Measurements from ENCODE around the gene GNB1L. TPM values are rescaled to one million over a fixed set of nuclear protein-coding genes. Genes with fewer than 3 reads are reported as not detected.

The GNB1L gene
- total and polyA plus RNA-seq, 8 donors = 2.1 to 4.8 (median 3.6) TPM

- ATAC-seq = no peak
- WGBS, 2 donors = 86 to 87% methylated on average over 7 of the region's 7 CpGs
- H3K4me1 ChIP-seq = peaks cover 0 to 4% (median 0%) of the 10 kb centered on the region in 3 donors
- H3K36me3 ChIP-seq = no peaks in the 10 kb centered on the region
- H3K9me3 ChIP-seq = no peaks in the 10 kb centered on the region
- FAIRE-seq = no peak
- no peak overlapping the region for H3K4me3 ChIP-seq
- intact Hi-C loops (cut with DNase I) = loop anchor here in 1 of 3 donors (5.0 kb wide), 1 partner anchor 173 kb away; no protein-coding TSS in a partner anchor
- no peak for TF ChIP-seq CTCF (IDR thresholded peaks at IDR 0.05)
- no peak overlapping the region for H3K27ac ChIP-seq
- H3K27me3 ChIP-seq = no peaks in the 10 kb centered on the region
- DNase-seq = no peak
Measured at GRCh38 chr22:19734163-19734562, 120.5 kb downstream of the GNB1L start.

GRCh38 chr22:19733755-19734154 is 120.9 kb downstream of the GNB1L start:
- FAIRE-seq = no peak
- no peaks in the 10 kb centered on the region for H3K9me3 ChIP-seq
- no peaks in the 10 kb centered on the region for H3K27me3 ChIP-seq
- TF ChIP-seq CTCF (IDR thresholded peaks at IDR 0.05) = no peak
- no peak overlapping the region for H3K4me3 ChIP-seq
- 73% methylated on average over 5 of the region's 5 CpGs for WGBS, 2 donors
- ATAC-seq = no peak
- intact Hi-C loops (cut with DNase I) = loop anchor here in 1 of 3 donors (5.0 kb wide), 1 partner anchor 174 kb away; no protein-coding TSS in a partner anchor
- H3K27ac ChIP-seq = no peak overlapping the region
- peaks cover 0 to 4% (median 0%) of the 10 kb centered on the region in 3 donors for H3K4me1 ChIP-seq
- DNase-seq = no peak
- H3K36me3 ChIP-seq = no peaks in the 10 kb centered on the region

Other genes starting within 250 kb of the GNB1L start
- 10 to 100 TPM in 1 of 6 donors, 1 to 10 TPM in 5; 4.2 to 12.2 (median 7.5) TPM for gene SEPTIN5, start 140.4 kb downstream of the GNB1L start, total RNA-seq
- gene SEPTIN5, start 140.4 kb downstream of the GNB1L start, polyA plus RNA-seq = 10 to 100 TPM; 39.3 to 53.4 TPM
- 1 to 10 TPM in 4 of 6 donors, not detected in 2; 1.2 to 1.6 (median 1.4) TPM for gene GP1BB, start 131.3 kb downstream of the GNB1L start, total RNA-seq
- 10 to 100 TPM; 10.5 to 21.2 TPM for gene GP1BB, start 131.3 kb downstream of the GNB1L start, polyA plus RNA-seq
- under 1 TPM in 5 of 6 donors, not detected in 1; 0.19 to 0.72 (median 0.28) TPM for gene TBX1, start 94.1 kb downstream of the GNB1L start, total RNA-seq
- gene TBX1, start 94.1 kb downstream of the GNB1L start, polyA plus RNA-seq = 1 to 10 TPM in 1 of 2 donors, under 1 TPM in 1; 0.40 to 1.3 TPM
- gene RTL10, start within 50 bp of the GNB1L start, total RNA-seq = 10 to 100 TPM in 1 of 6 donors, 1 to 10 TPM in 5; 3.7 to 12.4 (median 7.8) TPM
- gene RTL10, start within 50 bp of the GNB1L start, polyA plus RNA-seq = 10 to 100 TPM in 1 of 2 donors, 1 to 10 TPM in 1; 9.2 to 11.5 TPM
- gene COMT, start 86.9 kb upstream of the GNB1L start, total RNA-seq = 10 to 100 TPM; 48.9 to 95.0 (median 62.3) TPM
- 10 to 100 TPM; 47.9 to 87.8 TPM for gene COMT, start 86.9 kb upstream of the GNB1L start, polyA plus RNA-seq
- 10 to 100 TPM in 5 of 6 donors, 1 to 10 TPM in 1; 9.6 to 16.9 (median 13.6) TPM for gene TXNRD2, start 86.9 kb upstream of the GNB1L start, total RNA-seq
- gene TXNRD2, start 86.9 kb upstream of the GNB1L start, polyA plus RNA-seq = 10 to 100 TPM; 33.7 to 41.6 TPM
- 10 to 100 TPM in 3 of 6 donors, 1 to 10 TPM in 3; 5.0 to 19.4 (median 9.5) TPM for gene ARVCF, start 161.9 kb upstream of the GNB1L start, total RNA-seq
- 10 to 100 TPM; 52.5 to 57.8 TPM for gene ARVCF, start 161.9 kb upstream of the GNB1L start, polyA plus RNA-seq
- 10 to 100 TPM in 3 of 6 donors, 1 to 10 TPM in 3; 4.0 to 18.3 (median 9.6) TPM for gene TANGO2, start 166.2 kb upstream of the GNB1L start, total RNA-seq
- gene TANGO2, start 166.2 kb upstream of the GNB1L start, polyA plus RNA-seq = 10 to 100 TPM; 16.5 to 20.4 TPM
- 10 to 100 TPM; 14.9 to 23.5 (median 16.4) TPM for gene DGCR8, start 225.4 kb upstream of the GNB1L start, total RNA-seq
- 10 to 100 TPM; 31.3 to 31.9 TPM for gene DGCR8, start 225.4 kb upstream of the GNB1L start, polyA plus RNA-seq

Measured in pancreas (tissue), 10 donors.